GM18511 (cell line): ENCODE measurements around the gene TMEM86A.
A peak's percentile ranks its signal among the peaks of the same experiment; 100 is the strongest.

Experiments used
- ATAC-seq: cut with Tn5 transposase; IDR thresholded peaks from one replicate; pipeline ENCODE4 v1.9.1; 2021; ENCODE audit warnings: mild to moderate bottlenecking, moderate library complexity; ENCODE audit not compliant: unreplicated experiment

The TMEM86A gene

GRCh38 chr11:18722293-18722637, 23.7 kb downstream of the TMEM86A start:
- peak; percentile 13 for ATAC-seq

GRCh38 chr11:18723991-18724390, 25.4 kb downstream of the TMEM86A start:
- ATAC-seq = no peak

- no peak for ATAC-seq
Measured at GRCh38 chr11:18726040-18726439, 27.5 kb downstream of the TMEM86A start, which contains the start of gene IGSF22. IGSF22 (minus strand) TSS chr11:18726188; CDS start chr11:18724236, 1,952 bp downstream.

DNA sequence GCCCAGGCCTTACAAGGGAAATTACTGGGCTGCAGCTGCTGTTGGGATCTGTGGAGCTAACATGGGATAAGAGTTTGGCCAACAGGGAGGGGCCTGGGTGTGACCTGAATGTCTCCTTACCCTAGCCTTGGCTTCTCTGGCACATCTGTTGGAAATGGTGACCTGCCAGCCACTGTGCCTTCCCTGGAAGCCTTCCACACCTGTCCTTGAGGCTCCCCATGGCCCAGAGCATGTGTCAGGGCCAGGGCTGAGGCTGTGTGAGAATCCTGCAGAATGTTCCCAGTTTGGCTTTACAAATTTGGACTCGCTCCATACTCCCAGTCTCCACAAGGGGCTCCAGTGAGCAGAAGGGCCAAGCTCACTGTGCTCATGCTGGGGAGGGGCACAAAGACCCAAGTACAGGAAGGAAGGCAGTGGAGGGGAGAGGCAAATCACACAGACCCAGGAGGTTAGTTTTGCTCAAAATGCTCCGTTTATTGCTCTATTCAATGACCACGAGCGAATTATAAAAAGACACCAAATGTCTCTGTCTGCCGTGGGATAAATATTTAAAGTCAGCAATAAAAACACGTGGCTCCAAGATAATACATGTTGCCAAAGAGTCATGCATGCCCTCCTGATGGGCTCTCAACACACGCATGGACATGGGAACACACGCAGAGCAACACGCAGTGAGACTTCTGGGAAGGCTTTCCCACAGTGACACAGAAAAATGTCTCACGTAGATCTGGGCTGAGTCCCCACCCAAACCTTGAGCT, 29.1 kb downstream of the TMEM86A start:
- peak; percentile 53 for ATAC-seq

DNA sequence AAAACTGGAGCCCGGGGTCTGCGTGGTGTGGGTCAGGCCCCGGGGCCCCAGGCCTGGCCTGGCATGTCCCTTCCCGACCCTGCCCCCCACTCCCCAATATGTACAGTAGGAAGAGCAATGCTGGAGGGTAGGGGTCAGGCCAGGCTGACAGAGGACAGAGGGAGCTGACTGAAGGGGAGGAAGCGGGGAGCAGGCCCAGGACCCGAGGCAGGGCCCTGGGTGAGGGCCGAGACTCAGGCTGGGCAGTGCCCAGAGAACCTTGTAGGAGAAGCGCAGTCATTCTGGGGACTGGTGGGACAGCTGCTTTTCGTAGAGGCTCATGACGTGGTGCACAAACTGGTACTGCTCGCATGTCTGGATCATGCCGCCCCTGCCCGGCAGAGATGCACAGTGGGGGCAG, 30.1 kb downstream of the TMEM86A start:
- ATAC-seq = no peak

DNA sequence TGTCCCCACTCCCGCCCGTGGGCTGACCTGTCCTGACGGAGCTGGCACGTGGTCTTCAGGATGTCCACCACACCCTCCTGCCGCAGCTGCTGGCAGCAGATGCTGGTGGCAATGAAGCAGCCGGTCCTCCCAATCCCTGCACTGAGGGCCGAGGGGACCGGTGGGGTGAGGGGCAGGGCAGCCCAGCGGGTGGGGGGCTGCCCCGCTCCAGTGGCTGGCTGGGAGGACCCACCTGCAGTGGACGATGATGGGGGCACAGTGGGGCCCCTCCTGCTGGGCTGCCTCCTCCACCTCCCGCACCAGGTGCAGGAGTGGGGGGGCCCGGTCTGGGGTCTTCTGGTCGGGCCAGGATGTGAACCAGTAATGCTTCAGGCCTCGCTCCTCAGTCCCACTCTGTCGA, 30.8 kb downstream of the TMEM86A start:
- ATAC-seq = no peak

GRCh38 chr11:18730020-18730419, 31.4 kb downstream of the TMEM86A start:
- ATAC-seq = no peak

- peak; percentile 48 for ATAC-seq
Measured at GRCh38 chr11:18731441-18731840, 32.9 kb downstream of the TMEM86A start.

DNA sequence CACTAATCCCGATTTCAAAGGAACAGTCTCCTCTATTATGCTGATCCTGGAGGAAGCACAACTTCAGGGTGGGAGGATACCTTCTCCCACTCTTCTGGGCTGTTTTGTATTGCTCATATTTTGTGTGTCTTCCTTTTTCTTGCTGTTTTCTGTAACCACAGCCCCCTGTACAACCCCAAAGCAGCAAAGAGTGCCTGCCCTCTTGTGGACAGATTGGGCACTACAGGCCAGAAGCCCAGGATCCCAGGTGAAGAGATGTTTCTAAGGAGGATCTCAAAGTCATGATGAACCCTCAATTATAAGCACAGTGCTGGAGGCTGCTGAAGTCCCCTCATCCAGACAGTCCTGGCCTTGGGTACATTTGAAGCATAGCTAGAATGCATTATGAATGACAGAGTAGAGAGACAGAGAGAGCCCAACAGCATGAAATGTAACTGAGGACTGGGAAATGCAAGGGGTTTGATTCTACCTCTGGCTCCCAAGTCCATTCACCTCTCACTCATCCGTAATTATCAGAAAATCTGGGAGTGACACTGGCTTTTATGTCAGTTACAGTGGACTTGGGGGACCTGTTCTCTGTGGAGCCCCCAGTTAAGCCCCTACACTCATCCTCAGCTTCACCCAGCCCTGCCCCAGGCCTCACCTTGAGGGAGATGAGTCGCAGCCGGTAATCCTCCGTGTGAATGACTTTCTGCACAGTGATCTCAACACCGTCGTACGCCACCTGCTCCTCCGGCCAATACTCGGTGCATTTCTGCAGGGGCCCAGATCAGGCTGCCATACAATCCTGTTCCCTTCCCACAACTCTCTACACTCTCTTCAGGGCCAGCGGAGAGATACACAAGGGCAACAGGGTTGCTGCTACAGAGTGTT, 33.6 kb downstream of the TMEM86A start:
- ATAC-seq = peak; percentile 73

DNA sequence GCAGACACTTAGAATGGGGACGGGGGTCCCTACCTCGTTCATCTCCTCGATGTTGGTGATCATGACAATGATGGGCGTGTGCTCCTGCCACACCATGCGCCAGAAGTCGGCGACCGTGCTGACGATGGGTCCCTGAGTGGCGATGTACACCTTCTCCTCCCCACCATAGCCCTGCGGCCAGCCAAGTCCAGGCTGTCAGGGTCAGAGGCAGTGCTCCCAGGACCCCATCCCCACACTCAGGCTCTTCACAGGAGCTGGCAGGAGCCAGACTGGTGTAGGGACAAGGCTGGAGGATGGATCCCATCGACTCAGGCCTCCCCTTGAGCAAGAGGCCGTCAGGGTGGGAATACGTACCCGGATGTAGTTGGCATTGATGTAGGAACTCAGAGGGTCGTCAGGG, 34.6 kb downstream of the TMEM86A start:
- no peak for ATAC-seq

GRCh38 chr11:18736590-18737148, 38.1 kb downstream of the TMEM86A start:
- no peak for ATAC-seq

DNA sequence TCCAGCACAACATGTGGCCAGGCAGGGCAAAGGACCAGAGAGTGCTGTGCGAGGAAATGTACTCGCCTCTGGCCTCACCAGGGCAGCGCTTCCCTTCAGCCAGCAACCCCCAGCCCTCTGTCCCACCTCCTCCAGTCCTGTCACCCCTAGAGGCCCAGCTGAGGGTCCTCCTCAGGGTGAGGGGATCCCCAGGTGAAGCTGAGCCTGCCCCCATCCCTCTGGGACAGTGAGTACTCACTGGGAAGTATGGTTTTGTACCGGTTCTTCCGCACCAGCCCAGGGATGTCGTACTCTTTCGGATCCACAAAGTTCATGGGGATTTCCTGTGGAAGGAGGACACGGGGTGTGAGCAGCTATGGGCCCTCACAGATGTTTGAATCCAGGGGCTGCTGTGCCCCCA, 39.1 kb downstream of the TMEM86A start:
- no peak for ATAC-seq

GRCh38 chr11:18739685-18740084, 41.1 kb downstream of the TMEM86A start:
- ATAC-seq = no peak

DNA sequence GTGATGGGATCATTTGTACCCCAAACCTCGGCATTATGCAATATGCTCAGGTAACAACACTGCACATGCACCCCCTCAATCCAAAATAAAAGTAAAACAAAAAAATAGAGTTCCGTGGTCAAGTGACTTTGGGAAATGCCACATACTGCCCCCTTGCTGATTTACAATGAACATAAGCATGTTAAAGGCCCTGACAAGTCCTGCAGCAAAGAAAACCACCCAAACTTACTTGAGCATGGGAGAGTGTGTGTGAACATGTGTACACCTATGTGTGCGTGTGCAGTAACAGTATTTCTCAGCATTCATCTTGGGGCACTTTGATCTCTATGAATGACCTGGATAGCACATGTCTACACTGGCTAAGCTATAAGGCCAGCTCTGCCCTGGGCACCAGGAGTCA, 43.2 kb downstream of the TMEM86A start:
- ATAC-seq = no peak

DNA sequence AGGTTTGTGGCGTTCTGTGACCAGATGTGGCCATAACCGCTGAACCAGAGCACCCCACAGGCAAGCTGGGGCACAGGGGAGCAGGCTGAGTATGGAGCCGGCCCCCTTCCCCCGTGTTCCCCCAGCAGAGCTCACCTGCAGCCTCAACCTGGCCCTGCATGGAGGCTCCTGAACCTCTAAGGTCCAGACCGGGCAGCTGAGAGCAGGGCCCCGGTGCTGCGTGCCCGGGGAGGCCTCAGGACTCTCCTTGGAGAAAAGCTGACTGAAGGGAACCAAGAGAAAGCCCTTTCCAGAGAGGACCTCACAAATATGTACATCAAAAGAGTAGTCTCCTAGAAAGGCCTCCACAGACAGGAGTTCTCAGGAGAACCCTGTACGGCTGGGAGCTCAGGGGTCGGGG, 44.8 kb downstream of the TMEM86A start:
- ATAC-seq = no peak

DNA sequence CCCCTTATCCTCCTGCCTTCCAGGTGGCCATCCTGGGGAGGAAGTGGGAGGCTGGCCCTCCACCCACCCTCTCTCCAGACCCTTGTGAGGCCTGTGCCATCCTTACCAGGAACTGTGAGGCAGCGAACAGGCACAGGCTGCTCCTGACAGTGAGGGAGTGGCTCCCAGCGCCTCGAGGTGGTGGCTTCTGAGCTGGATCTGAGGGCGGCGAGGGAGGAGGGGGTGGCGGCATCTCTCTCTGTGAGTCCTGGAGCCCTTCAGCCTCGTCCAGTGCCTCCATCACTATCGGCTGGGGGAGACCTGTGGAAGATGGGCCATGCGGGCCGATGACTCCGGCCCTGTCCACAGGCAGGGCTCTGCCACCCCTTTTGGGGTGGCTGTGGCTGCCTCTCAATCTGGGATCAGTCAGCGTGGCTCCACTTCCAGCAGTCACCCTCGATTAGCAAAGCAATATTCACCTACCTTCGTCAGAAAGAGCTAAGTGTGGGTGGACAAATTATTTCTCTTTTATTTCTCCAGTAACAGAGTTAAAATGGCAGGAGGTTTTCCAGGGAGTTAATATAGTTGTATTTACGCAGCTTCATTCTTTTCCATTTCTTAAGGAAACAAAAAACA, 45.4 kb downstream of the TMEM86A start:
- ATAC-seq = no peak

DNA sequence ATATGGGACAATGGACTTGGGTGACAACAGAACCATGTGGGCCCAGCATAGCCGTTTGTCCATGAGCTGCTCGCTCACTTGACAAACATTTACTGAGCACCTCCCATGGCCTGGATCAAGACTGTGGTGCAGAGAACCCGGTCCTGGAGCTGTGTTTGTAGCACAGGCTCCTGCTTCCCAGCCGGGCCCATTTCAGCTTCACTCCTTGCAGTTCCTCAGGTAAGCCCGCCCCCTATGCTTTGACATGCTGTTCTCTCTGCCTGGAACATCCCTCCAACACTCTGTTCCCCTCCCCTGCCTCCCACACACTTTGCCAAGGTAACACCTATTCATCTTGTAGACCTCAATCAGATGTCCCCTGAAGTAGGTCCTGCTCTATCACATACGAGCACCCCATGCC, 46.7 kb downstream of the TMEM86A start:
- no peak for ATAC-seq

- no peak for ATAC-seq
Measured at GRCh38 chr11:18748766-18749365, 50.3 kb downstream of the TMEM86A start.

DNA sequence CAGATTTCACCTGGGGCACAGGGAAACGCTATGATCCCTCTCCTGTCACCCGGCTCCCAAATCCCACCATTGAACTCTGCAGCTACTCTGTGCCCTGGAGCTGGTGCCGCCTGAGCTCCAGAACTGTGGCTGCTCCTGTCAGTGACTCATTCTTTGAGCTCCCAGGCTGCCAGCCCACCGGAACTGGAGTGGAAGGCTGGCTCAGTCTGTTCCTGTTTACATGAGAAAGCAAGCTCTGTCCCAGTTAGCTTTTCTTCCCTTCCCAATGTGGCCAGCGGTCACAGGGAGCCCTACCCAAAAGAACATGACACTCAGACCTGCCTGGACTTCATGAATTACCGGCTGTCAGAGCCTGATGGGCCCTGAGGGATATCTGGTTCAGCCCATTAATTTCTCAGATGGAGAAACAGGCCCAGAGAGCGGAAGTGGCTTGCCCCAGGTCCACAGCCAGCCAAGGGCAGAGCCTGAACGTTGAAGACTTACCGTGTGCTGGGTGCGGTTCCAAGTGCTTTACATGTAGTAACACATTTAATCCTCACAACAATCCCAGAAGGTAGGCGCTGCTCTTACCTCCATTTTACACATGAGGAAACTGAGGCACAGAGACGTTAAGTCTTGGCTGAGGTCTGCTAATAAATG, 51.2 kb downstream of the TMEM86A start:
- no peak for ATAC-seq

- no peak for ATAC-seq
Measured at GRCh38 chr11:18750944-18751343, 52.4 kb downstream of the TMEM86A start.

DNA sequence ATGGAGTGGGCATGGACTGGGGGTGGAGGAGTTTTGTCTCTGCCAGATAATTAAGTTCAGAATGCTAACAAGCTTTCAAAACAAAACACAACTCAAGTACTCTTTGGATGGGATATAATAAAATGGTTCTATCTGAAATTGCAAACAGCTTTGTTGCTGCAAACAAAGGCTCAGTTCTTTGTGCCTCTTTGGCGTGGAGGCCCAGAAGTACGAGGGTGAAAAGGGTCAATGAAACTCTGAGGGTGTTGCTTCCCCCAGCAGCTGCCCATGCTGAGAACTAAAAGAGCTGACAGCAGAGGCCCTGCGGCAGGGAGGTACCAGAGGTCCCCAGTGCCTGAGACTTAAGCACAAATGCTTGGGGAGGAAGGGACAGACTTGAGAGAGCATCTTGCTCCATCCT, 53.9 kb downstream of the TMEM86A start:
- no peak for ATAC-seq
